ENCODE measurements around the gene COL5A1.

COL5A1 gene

DNA sequence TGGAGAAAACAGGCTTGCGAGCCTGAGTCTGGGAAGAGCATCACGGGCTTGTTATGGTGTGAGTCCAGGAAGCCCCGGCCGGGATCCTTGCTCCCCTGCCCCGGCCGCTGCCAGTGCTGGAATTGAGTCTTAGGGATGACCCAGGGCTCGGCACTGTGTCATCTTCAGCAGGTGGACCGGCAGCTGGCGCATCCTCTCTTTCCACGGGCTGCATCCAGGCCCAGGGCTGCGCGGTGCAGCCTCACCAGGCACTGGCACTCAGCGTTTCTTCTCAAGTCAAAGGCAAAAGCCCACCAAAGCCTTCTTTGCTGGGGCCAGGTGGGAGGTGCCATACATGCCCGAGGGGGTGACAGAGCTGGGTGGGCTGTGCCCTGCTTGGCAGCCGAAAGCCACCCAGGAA, 46.6 kb downstream of the COL5A1 start:
- Histone ChIP-seq H3K79me2 (ENCODE audit: low read length) (no peaks in the 10 kb centered on the region), H3K27ac (ENCODE audit: low read length) (no peak overlapping the region), H3K4me2 (ENCODE audit: low read length) (no peak overlapping the region), H3K36me3 (replicated peaks; ENCODE audit: low read depth, low read length) (no peaks in the 10 kb centered on the region), H3K4me3 (ENCODE audit: low read length) (no peak overlapping the region), H4K20me1 (ENCODE audit: insufficient read depth, low read length) (no peaks in the 10 kb centered on the region), H2AFZ (ENCODE audit: low read depth, low read length) (no peak overlapping the region), H3K4me1 (ENCODE audit: low read length) (no peaks in the 10 kb centered on the region), H3K9ac (ENCODE audit: low read length) (no peak overlapping the region), H3K27me3 (ENCODE audit: low read depth, low read length) (no peaks in the 10 kb centered on the region), H3K9me3 (ENCODE audit: insufficient read depth, low read length) (no peaks in the 10 kb centered on the region)
- TF ChIP-seq, protein P1, sequence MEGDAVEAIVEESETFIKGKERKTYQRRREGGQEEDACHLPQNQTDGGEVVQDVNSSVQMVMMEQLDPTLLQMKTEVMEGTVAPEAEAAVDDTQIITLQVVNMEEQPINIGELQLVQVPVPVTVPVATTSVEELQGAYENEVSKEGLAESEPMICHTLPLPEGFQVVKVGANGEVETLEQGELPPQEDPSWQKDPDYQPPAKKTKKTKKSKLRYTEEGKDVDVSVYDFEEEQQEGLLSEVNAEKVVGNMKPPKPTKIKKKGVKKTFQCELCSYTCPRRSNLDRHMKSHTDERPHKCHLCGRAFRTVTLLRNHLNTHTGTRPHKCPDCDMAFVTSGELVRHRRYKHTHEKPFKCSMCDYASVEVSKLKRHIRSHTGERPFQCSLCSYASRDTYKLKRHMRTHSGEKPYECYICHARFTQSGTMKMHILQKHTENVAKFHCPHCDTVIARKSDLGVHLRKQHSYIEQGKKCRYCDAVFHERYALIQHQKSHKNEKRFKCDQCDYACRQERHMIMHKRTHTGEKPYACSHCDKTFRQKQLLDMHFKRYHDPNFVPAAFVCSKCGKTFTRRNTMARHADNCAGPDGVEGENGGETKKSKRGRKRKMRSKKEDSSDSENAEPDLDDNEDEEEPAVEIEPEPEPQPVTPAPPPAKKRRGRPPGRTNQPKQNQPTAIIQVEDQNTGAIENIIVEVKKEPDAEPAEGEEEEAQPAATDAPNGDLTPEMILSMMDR (IDR thresholded peaks at IDR 0.05; ENCODE audit: low read depth, low read length) = no peak
- no peak for TF ChIP-seq EZH2phosphoT487 (IDR thresholded peaks at IDR 0.05; ENCODE audit: low read depth)

DNA sequence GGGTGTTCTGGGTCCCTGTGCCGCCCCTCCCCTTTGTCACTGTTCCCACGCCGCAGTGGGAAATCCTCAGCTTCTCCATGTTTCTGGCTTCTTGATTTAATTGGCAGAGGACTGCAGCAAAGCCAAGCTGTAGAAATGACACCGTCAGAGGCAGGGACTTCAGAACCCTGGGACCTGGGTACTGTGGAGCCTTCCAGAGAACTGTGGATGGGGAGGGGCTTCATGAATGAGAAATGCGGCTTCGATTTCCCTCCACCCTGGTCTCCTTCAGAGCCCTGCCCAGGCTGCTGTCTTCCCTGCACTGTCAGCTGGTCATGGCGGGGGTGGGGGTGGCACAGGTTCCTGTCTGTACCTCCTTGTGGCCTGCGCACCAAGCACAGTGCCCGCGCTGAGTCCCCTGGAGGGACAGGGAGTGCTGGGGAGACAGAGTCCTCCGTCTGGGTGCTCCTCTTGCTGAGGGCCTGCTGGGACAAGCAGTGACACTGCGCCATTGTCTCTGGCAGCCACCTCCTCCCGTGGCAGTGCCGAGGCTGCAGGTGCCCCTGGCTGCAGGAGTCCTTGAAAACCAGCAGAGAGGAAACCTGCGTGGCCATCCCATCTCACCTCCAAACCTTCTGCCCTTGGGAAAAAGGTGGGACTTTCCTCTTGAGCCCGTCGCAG, 47.2 kb downstream of the COL5A1 start:
- H3K4me1 ChIP-seq (ENCODE audit: low read length) = no peaks in the 10 kb centered on the region
- no peaks in the 10 kb centered on the region for H3K27me3 ChIP-seq (ENCODE audit: low read depth, low read length)
- H2AFZ ChIP-seq (ENCODE audit: low read depth, low read length) = no peak overlapping the region
- H3K36me3 ChIP-seq (replicated peaks; ENCODE audit: low read depth, low read length) = no peaks in the 10 kb centered on the region
- H3K4me2 ChIP-seq (ENCODE audit: low read length) = no peak overlapping the region
- H3K9me3 ChIP-seq (ENCODE audit: insufficient read depth, low read length) = no peaks in the 10 kb centered on the region
- no peaks in the 10 kb centered on the region for H3K79me2 ChIP-seq (ENCODE audit: low read length)
- no peak overlapping the region for H3K9ac ChIP-seq (ENCODE audit: low read length)
- TF ChIP-seq, protein P1 (IDR thresholded peaks at IDR 0.05; ENCODE audit: low read depth, low read length) = no peak
- TF ChIP-seq EZH2phosphoT487 (IDR thresholded peaks at IDR 0.05; ENCODE audit: low read depth) = no peak
- H4K20me1 ChIP-seq (ENCODE audit: insufficient read depth, low read length) = no peaks in the 10 kb centered on the region
- H3K27ac ChIP-seq (ENCODE audit: low read length) = no peak overlapping the region
- no peak overlapping the region for H3K4me3 ChIP-seq (ENCODE audit: low read length)

DNA sequence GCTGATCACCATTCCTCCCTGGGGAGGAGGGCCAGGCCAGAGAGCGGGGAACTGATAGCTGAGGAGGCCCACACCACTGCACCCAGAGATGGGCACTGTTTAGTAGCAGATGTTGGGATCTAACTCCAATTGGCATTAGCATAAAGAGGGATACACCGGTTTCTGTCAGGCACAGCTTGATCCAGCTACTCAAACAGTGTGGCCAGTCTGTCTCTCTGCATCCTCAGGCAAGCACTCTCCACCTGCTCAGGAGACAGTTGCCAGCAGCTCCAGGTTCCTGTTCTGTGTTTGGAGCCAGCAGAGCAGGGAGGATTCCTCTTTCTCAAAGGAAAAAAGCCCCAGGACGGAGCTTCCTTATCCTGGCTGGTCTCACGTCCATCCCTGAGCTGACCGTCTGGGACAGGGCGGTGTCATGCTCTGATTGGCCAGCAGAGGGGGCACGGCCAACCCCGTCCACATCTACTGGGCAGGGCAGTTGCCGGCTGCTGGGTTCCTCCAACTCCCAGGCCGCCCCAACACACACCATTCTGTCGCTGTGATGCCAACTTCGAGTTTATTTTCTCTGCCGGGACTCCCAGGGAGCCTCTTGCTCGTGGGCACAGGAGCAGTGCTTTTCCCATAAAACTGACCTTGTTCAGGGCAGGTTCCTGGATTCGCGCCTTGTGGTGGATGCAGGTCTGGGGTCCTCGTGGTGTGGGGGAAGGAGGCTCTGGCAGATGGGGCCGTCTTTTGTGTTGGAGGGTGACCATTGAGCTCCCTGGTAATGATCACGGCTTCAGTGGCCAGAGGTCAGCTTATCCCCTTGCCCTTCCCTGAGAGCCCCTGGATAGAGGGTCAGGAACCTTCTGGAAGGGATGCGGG, 47.9 kb downstream of the COL5A1 start:
- Histone ChIP-seq H3K9ac (ENCODE audit: low read length) (no peak overlapping the region), H3K36me3 (replicated peaks; ENCODE audit: low read depth, low read length) (no peaks in the 10 kb centered on the region), H3K4me3 (ENCODE audit: low read length) (no peak overlapping the region), H3K79me2 (ENCODE audit: low read length) (no peaks in the 10 kb centered on the region), H3K4me1 (ENCODE audit: low read length) (no peaks in the 10 kb centered on the region), H3K27ac (ENCODE audit: low read length) (no peak overlapping the region), H4K20me1 (ENCODE audit: insufficient read depth, low read length) (no peaks in the 10 kb centered on the region), H3K9me3 (ENCODE audit: insufficient read depth, low read length) (no peaks in the 10 kb centered on the region), H3K4me2 (ENCODE audit: low read length) (no peak overlapping the region), H2AFZ (ENCODE audit: low read depth, low read length) (no peak overlapping the region), H3K27me3 (ENCODE audit: low read depth, low read length) (no peaks in the 10 kb centered on the region)
- TF ChIP-seq, protein P1 (IDR thresholded peaks at IDR 0.05; ENCODE audit: low read depth, low read length) = peak; percentile 70
- TF ChIP-seq EZH2phosphoT487 (IDR thresholded peaks at IDR 0.05; ENCODE audit: low read depth) = no peak

DNA sequence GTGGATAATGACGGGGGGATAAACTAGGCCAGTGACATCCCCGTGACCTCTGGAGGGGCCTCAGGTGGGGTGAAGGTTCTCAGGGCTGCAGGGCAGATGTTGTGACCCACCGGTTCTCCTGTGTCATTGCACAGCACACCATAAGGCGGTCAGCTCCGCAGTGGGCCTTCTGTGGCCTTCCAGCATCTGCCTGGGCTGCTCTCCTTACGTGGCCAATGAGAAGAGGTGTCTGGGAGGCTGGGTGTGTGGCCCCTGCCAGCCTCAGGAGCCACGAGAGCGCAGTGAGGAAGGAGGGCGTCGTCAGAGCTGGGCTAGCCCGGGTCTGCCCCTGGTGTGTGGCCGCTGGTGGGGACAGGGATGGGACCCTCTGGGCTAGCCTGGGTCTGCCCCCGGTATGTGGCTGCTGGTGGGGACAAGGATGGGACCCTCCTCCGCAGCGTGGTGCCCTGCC, 48.7 kb downstream of the COL5A1 start:
- Histone ChIP-seq H3K79me2 (ENCODE audit: low read length) (no peaks in the 10 kb centered on the region), H3K4me3 (ENCODE audit: low read length) (no peak overlapping the region), H2AFZ (ENCODE audit: low read depth, low read length) (no peak overlapping the region), H3K9ac (ENCODE audit: low read length) (no peak overlapping the region), H3K9me3 (ENCODE audit: insufficient read depth, low read length) (no peaks in the 10 kb centered on the region), H3K4me1 (ENCODE audit: low read length) (no peaks in the 10 kb centered on the region), H3K27me3 (ENCODE audit: low read depth, low read length) (no peaks in the 10 kb centered on the region), H3K4me2 (ENCODE audit: low read length) (no peak overlapping the region), H3K36me3 (replicated peaks; ENCODE audit: low read depth, low read length) (no peaks in the 10 kb centered on the region), H4K20me1 (ENCODE audit: insufficient read depth, low read length) (no peaks in the 10 kb centered on the region), H3K27ac (ENCODE audit: low read length) (no peak overlapping the region)
- TF ChIP-seq, protein P1 (IDR thresholded peaks at IDR 0.05; ENCODE audit: low read depth, low read length) = no peak
- no peak for TF ChIP-seq EZH2phosphoT487 (IDR thresholded peaks at IDR 0.05; ENCODE audit: low read depth)
